GM12878 (cell line): ENCODE results near the gene UTP25. TPM values are rescaled to one million over a fixed set of nuclear protein-coding genes. Genes with fewer than 3 reads are reported as not detected.

Experiments used
- ATAC-seq: fragments of 200-7000 bp; cut with Tn5 transposase; 3 replicates; pipeline ENCODE4 v1.9.1; 2020; ENCODE audit warnings: mild to moderate bottlenecking, moderate library complexity
- BruUV-seq: library from RNA; stranded (reverse); fragments of 400-500 nt; replicated peaks from 2 replicates; lab custom pipeline; 2021; lab: Mats Ljungman, UMichigan
- CTCF ChIA-PET: fragments of 300-600 bp; sonication (Branson Sonifier 250); formaldehyde crosslinking; extraction: SDS; loops from one replicate; lab custom pipeline; 2021; ENCODE audit warnings: inconsistent platforms; lab: Yijun Ruan, JAX
- POLR2A ChIA-PET: fragments of 350-600 bp; formaldehyde crosslinking; extraction: SDS; loops from one replicate; lab custom pipeline; 2021; ENCODE audit warnings: inconsistent platforms; lab: Charles Lee
- RAD21 ChIA-PET: fragments of 300-600 bp; sonication (Branson Sonifier 250); formaldehyde crosslinking; loops from one replicate; lab custom pipeline; 2023; ENCODE audit warnings: antibody characterized with exemption; ENCODE audit not compliant: unreplicated experiment; lab: Charles Lee
- SMC1A ChIA-PET: fragments of 300-600 bp; sonication (Branson Sonifier 250); formaldehyde crosslinking; loops from one replicate; lab custom pipeline; 2023; ENCODE audit not compliant: unreplicated experiment, uncharacterized antibody; lab: Charles Lee
- DNase-seq: peaks from one replicate; pipeline ENCODE4 v3.0.0-alpha.2; 2011; ENCODE audit warnings: low read depth, low spot score
- FAIRE-seq: peaks from 3 replicates; lab custom pipeline; 2011; peaks lifted over from hg19 to GRCh38; lab: Jason Lieb, UNC
- H2AFZ ChIP-seq: 2 replicates; pipeline ENCODE4 v1.6.0; 2011; ENCODE audit warnings: low read depth, low read length, control low read depth; ENCODE audit not compliant: control insufficient read depth
- H3K27ac ChIP-seq: 2 replicates; pipeline ENCODE4 v1.5.1; 2011; ENCODE audit warnings: control low read depth; ENCODE audit not compliant: control insufficient read depth, insufficient read depth
- H3K27me3 ChIP-seq, 2 experiments: replicated peaks in 1 of 2; 2 replicates each; pipeline versions ENCODE4 v1.6.0 to v1.6.1; 2011; ENCODE audit warnings: low read length in 1 of 2; ENCODE audit not compliant: control insufficient read depth in 2 of 2, insufficient read depth in 2 of 2
- H3K36me3 ChIP-seq, 2 experiments: 2 replicates each; pipeline ENCODE4 v1.5.1; 2011; ENCODE audit warnings: low read length in 1 of 2; ENCODE audit not compliant: control insufficient read depth in 2 of 2, insufficient read depth in 2 of 2
- H3K4me1 ChIP-seq: 2 replicates; pipeline ENCODE4 v1.6.1; 2011; ENCODE audit warnings: mild to moderate bottlenecking, low read length, moderate library complexity, mixed read lengths; ENCODE audit not compliant: control insufficient read depth, insufficient read depth
- H3K4me2 ChIP-seq: 2 replicates; pipeline ENCODE4 v1.6.0; 2011; ENCODE audit warnings: control low read depth; ENCODE audit not compliant: control insufficient read depth, insufficient read depth
- H3K4me3 ChIP-seq: fragments of 200-600 bp; sonication (generic); 2 replicates; pipeline ENCODE4 v1.5.1; 2016
- H3K79me2 ChIP-seq: 2 replicates; pipeline ENCODE4 v1.6.0; 2011; ENCODE audit warnings: low read length; ENCODE audit not compliant: control insufficient read depth, insufficient read depth
- H3K9ac ChIP-seq: 2 replicates; pipeline ENCODE4 v1.8.0; 2011; ENCODE audit warnings: low read length, control low read depth, mixed read lengths; ENCODE audit not compliant: control insufficient read depth, insufficient read depth
- H3K9me3 ChIP-seq: replicated peaks from 3 replicates; pipeline ENCODE4 v1.5.1; 2011; ENCODE audit warnings: mild to moderate bottlenecking, low read length; ENCODE audit not compliant: control insufficient read depth, insufficient read depth
- H4K20me1 ChIP-seq: 2 replicates; pipeline ENCODE4 v1.6.0; 2011; ENCODE audit not compliant: control insufficient read depth, insufficient read depth
- BRCA1 ChIP-seq: IDR thresholded peaks from 2 replicates; pipeline ENCODE4 v1.6.1; 2011; ENCODE audit warnings: low read depth, low read length, improper control_type of control experiment
- HDAC2 ChIP-seq: fragments of 200-600 bp; sonication (generic); IDR thresholded peaks from 2 replicates; pipeline ENCODE4 v1.6.1; 2017
- IKZF2 ChIP-seq, 2 experiments: fragments of 450-650 bp; IDR thresholded peaks; 2 replicates each; pipeline ENCODE4 v1.6.1; 2017; ENCODE audit warnings: mild to moderate bottlenecking in 2 of 2, moderate library complexity in 2 of 2
- MYC ChIP-seq: IDR thresholded peaks from 2 replicates; pipeline ENCODE4 v1.6.1; 2011; ENCODE audit warnings: mild to moderate bottlenecking, low read length, moderate library complexity, inconsistent platforms; ENCODE audit not compliant: insufficient read depth, insufficient replicate concordance, insufficient read length, severe bottlenecking
- PAX8 ChIP-seq: fragments of 450-650 bp; IDR thresholded peaks from 2 replicates; pipeline ENCODE4 v1.6.1; 2017; ENCODE audit warnings: mild to moderate bottlenecking, moderate library complexity
- POLR2A ChIP-seq: IDR thresholded peaks from 2 replicates; pipeline ENCODE4 v1.6.1; 2011; ENCODE audit warnings: low read depth, mild to moderate bottlenecking, low read length
- REST ChIP-seq: IDR thresholded peaks from 2 replicates; pipeline ENCODE4 v1.6.1; 2012; ENCODE audit warnings: mild to moderate bottlenecking, low read depth, low read length
- SMC3 ChIP-seq: IDR thresholded peaks from 2 replicates; pipeline ENCODE4 v1.6.1; 2011; ENCODE audit warnings: low read length, improper control_type of control experiment, borderline replicate concordance
- TBL1XR1 ChIP-seq: IDR thresholded peaks from 2 replicates; pipeline ENCODE4 v1.6.1; 2012; ENCODE audit warnings: low read depth, low read length, improper control_type of control experiment
- TCF7 ChIP-seq: IDR thresholded peaks from 2 replicates; pipeline ENCODE4 v1.6.1; 2014; ENCODE audit warnings: antibody characterized with exemption, borderline replicate concordance
- WGBS: methylation state at CpG from one replicate; pipeline ENCODE4 v1.1.6; 2016; ENCODE audit warnings: low lambda C conversion rate; ENCODE audit not compliant: insufficient replicate concordance, insufficient coverage; ENCODE audit errors: missing lambda C conversion rate; 5-methylcytosine and 5-hydroxymethylcytosine counted together
- in situ Hi-C: fragments of 300-500 bp; cut with MboI; formaldehyde crosslinking; loops from 9 replicates; pipeline ENCODE4 v1.14.3; 2018; ENCODE audit warnings: mixed read lengths
- intact Hi-C: fragments of 100-400 bp; cut with micrococcal nuclease; formaldehyde crosslinking; loops from one replicate; pipeline ENCODE4 v1.14.2; 2022; ENCODE audit not compliant: unreplicated experiment
- polyA plus RNA-seq, 11 experiments: library from polyadenylated mRNA; depleted of rRNA in 4 of 11; unstranded in 6 of 11; stranded (reverse) in 5 of 11; fragments of >200 nt; fragmentation: Nextera tagmentation in 4 of 11; fragmentation: Illumina TruSeq in 1 of 11; extraction: Ambion mirVana in 4 of 11; extraction: Trizol in 1 of 11; gene quantifications; 1 replicate in 1 of 11; 2 replicates in 10 of 11; pipeline versions ENCODE4 v1.2.1 to v1.2.3, GENCODE V29; 2011 to 2016; ENCODE audit warnings: inconsistent platforms in 2 of 11, missing spikeins in 2 of 11, low read depth in 1 of 11
- total RNA-seq, 4 experiments: library from RNA; depleted of rRNA in 3 of 4; stranded (reverse); fragments of >200 nt in 3 of 4; fragmentation: Illumina TruSeq in 1 of 4; extraction: Trizol in 1 of 4; gene quantifications; 2 replicates each; pipeline versions ENCODE4 v1.2.1 to v1.2.3, GENCODE V29; 2013 to 2021

Gene UTP25
- total and polyA plus RNA-seq, 10 of the 15 experiments (the other 5 are each of a cell fraction or from before 2014, with no cell fraction given), result 3.0 to 13.3 (median 8.5) TPM

- Histone ChIP-seq H3K4me2 (no peak overlapping the region), H3K27me3 (no peaks in the 10 kb centered on the region), H3K9ac (no peak overlapping the region), H3K4me3 (no peak overlapping the region), H3K4me1 (peaks cover 9% of the 10 kb centered on the region), H4K20me1 (no peaks in the 10 kb centered on the region), H3K9me3 (no peaks in the 10 kb centered on the region; the same call in 2 of the 3 replicates), H3K27ac (no peak overlapping the region), H2AFZ (no peak overlapping the region), H3K36me3 (peaks cover 7 to 18% of the 10 kb centered on the region in 2 experiments; a peak in 3 of 4 replicates), H3K79me2 (peaks cover 7% of the 10 kb centered on the region)
- SMC1A ChIA-PET, result interaction anchor here (1.0 to 1.5 kb wide), 3 partner anchors 24 to 47 kb away, joined by 3 to 5 read pairs (median 4); partner anchors contain the start of genes TRAF3IP3 and UTP25
- ATAC-seq, result no peak
- WGBS, result 72% methylated on average over 4 of the region's 4 CpGs
- RAD21 ChIA-PET, result interaction anchor here (0.9 to 1.7 kb wide), 2 partner anchors 10 to 12 kb away, joined by 3 to 4 read pairs; no protein-coding TSS in a partner anchor
- DNase-seq, result no peak
- in situ Hi-C loops (no loop called here), intact Hi-C loops (no loop called here)
- POLR2A ChIA-PET, result interaction anchor here (1.3 kb wide), 1 partner anchor 11 kb away, joined by 5 read pairs; no protein-coding TSS in a partner anchor
- FAIRE-seq, result no peak
- BruUV-seq, result no TSS peak
- CTCF ChIA-PET, result interaction anchor here (0.6 to 1.2 kb wide), 3 partner anchors 30 to 422 kb away, joined by 3 read pairs; partner anchors contain the start of gene UTP25
- TF ChIP-seq IKZF2 (IDR thresholded peaks at IDR 0.05) (no peak), POLR2A (0 out of 2 replicates have a peak, but pooled peaks have one; percentile 29)
These were observed 47.5 kb upstream of the UTP25 start for GRCh38 chr1:209780268-209780667.

- Histone ChIP-seq H3K4me1 (0 out of 2 replicates have a peak, but pooled peaks cover 2% of the 10 kb centered on the region), H3K27me3 (no peaks in the 10 kb centered on the region), H3K4me3 (peak overlapping the region; percentile 80), H3K27ac (no peak overlapping the region), H3K4me2 (peak overlapping the region; percentile 46), H2AFZ (no peak overlapping the region), H3K9ac (peak overlapping the region; percentile 82), H3K9me3 (no peaks in the 10 kb centered on the region; the same call in 1 of the 3 replicates), H3K36me3 (peaks cover 0 to 3% of the 10 kb centered on the region in 2 experiments; a peak in 2 of 4 replicates), H4K20me1 (no peaks in the 10 kb centered on the region), H3K79me2 (peaks cover 7% of the 10 kb centered on the region)
- no TSS peak for BruUV-seq
- POLR2A ChIA-PET, result interaction anchor here (0.8 to 3.5 kb wide), 7 partner anchors 8 to 41 kb away, joined by 3 to 27 read pairs (median 4); partner anchors contain the start of gene TRAF3IP3
- no peak for FAIRE-seq
- CTCF ChIA-PET, result interaction anchor here (0.5 to 6.0 kb wide), 8 partner anchors 10 to 1404 kb away, joined by 3 to 72 read pairs (median 6); partner anchors contain the start of genes TRAF3IP3 and UTP25
- DNase-seq, result no peak
- in situ Hi-C loops, result no loop called here
- SMC1A ChIA-PET, result interaction anchor here (1.0 to 3.7 kb wide), 10 partner anchors 9 to 40 kb away, joined by 3 to 31 read pairs (median 6); no protein-coding TSS in a partner anchor
- RAD21 ChIA-PET, result interaction anchor here (1.1 to 2.4 kb wide), 5 partner anchors 16 to 45 kb away, joined by 3 to 19 read pairs (median 5); partner anchors contain the start of genes TRAF3IP3 and UTP25
- WGBS, result 86% methylated on average over 6 of the region's 6 CpGs
- intact Hi-C loops, result no loop called here
- ATAC-seq, result no peak
- TF ChIP-seq REST (no peak), TCF7 (no peak), HDAC2 (no peak), MYC (no peak), PAX8 (no peak), TBL1XR1 (no peak), SMC3 (no peak), BRCA1 (no peak)
These were observed 44.4 kb upstream of the UTP25 start for GRCh38 chr1:209783386-209783785.
